ENCODE results near the gene PPP1R12B.
"Not testable (repeated sequence)": the region's sequence is repeated elsewhere in the genome, so short reads cannot be mapped to it uniquely, and the experiment has no call there.

Gene PPP1R12B

GRCh38 chr1:202619505-202619904 lies 271.0 kb downstream of the PPP1R12B start:
- no peak for DNase-seq

GRCh38 chr1:202620036-202620435 lies 271.5 kb downstream of the PPP1R12B start:
- not testable (repeated sequence) for DNase-seq

- no peak for DNase-seq
These were observed 272.9 kb downstream of the PPP1R12B start for GRCh38 chr1:202621446-202621845.

GRCh38 chr1:202622388-202622787 lies 273.9 kb downstream of the PPP1R12B start:
- no peak for DNase-seq

GRCh38 chr1:202623075-202623474 lies 274.6 kb downstream of the PPP1R12B start:
- DNase-seq, result no peak

GRCh38 chr1:202623476-202623875 lies 275.0 kb downstream of the PPP1R12B start:
- DNase-seq, result not testable (repeated sequence)

- no peak for DNase-seq
These were observed 275.7 kb downstream of the PPP1R12B start for GRCh38 chr1:202624088-202624780.

- DNase-seq, result no peak
These were observed 276.2 kb downstream of the PPP1R12B start for GRCh38 chr1:202624781-202625108.

- no peak for DNase-seq
These were observed 277.2 kb downstream of the PPP1R12B start for GRCh38 chr1:202625416-202626360.

GRCh38 chr1:202627036-202627435 lies 278.5 kb downstream of the PPP1R12B start:
- DNase-seq, result not testable (repeated sequence)

GRCh38 chr1:202627841-202628565 lies 279.5 kb downstream of the PPP1R12B start:
- DNase-seq, result no peak

GRCh38 chr1:202628646-202629215 lies 280.2 kb downstream of the PPP1R12B start:
- no peak for DNase-seq

- peak; percentile 55 for DNase-seq
These were observed 280.8 kb downstream of the PPP1R12B start for GRCh38 chr1:202629257-202629811.

- DNase-seq, result not testable (repeated sequence)
These were observed 281.6 kb downstream of the PPP1R12B start for GRCh38 chr1:202630096-202630495.

- DNase-seq, result no peak
These were observed 282.0 kb downstream of the PPP1R12B start for GRCh38 chr1:202630541-202630940.

GRCh38 chr1:202631076-202631923 lies 282.8 kb downstream of the PPP1R12B start:
- no peak for DNase-seq

GRCh38 chr1:202632241-202632640 lies 283.7 kb downstream of the PPP1R12B start:
- no peak for DNase-seq

GRCh38 chr1:202636171-202636570 lies 287.7 kb downstream of the PPP1R12B start:
- not testable (repeated sequence) for DNase-seq

GRCh38 chr1:202637321-202638018 lies 289.0 kb downstream of the PPP1R12B start:
- DNase-seq, result not testable (repeated sequence)

GRCh38 chr1:202638019-202638700 lies 289.7 kb downstream of the PPP1R12B start:
- no peak for DNase-seq

Data from SIG-M5 (cell line).